ENCODE measurements around the gene RIMS4.
A peak's percentile ranks its signal among the peaks of the same experiment; 100 is the strongest.

Gene RIMS4

GRCh38 chr20:44805979-44806620 lies 4.2 kb downstream of the RIMS4 start:
- Histone ChIP-seq H3K36me3 (no peaks in the 10 kb centered on the region), H3K4me3 (no peak overlapping the region), H3K27me3 (peaks cover 0 to 17% (median 7%) of the 10 kb centered on the region in 11 experiments; a peak in 12 of 22 replicates), H3K4me1 (peaks cover 0 to 14% (median 6%) of the 10 kb centered on the region in 10 experiments; a peak in 11 of 20 replicates), H4K20me1 (no peaks in the 10 kb centered on the region), H3K9ac (no peak overlapping the region), H3K9me3 (replicated peaks in 1 of 11) (peaks cover 0 to 8% (median 0%) of the 10 kb centered on the region in 11 experiments; a peak in 3 of 22 replicates), H3K4me2 (peak overlapping the region in 1 of 11 experiments; percentile 59; a peak in 2 of 22 replicates), H3K27ac (no peak overlapping the region)
- TF ChIP-seq Cebpa-rat (IDR thresholded peaks at IDR 0.05): no peak

- no peaks in the 10 kb centered on the region for H3K36me3 ChIP-seq
- H3K4me2 ChIP-seq: peak overlapping the region in 5 of 11 experiments; percentile 21 to 59 (median 39); a peak in 7 of 22 replicates
- H3K27ac ChIP-seq: no peak overlapping the region
- no peaks in the 10 kb centered on the region for H4K20me1 ChIP-seq
- TF ChIP-seq Cebpa-rat (IDR thresholded peaks at IDR 0.05): no peak
- H3K4me3 ChIP-seq: no peak overlapping the region
- peaks cover 0 to 8% (median 0%) of the 10 kb centered on the region in 11 experiments; a peak in 2 of 22 replicates for H3K9me3 ChIP-seq (replicated peaks in 1 of 11)
- H3K27me3 ChIP-seq: peaks cover 0 to 17% (median 7%) of the 10 kb centered on the region in 11 experiments; a peak in 12 of 22 replicates
- peaks cover 0 to 16% (median 7%) of the 10 kb centered on the region in 10 experiments; a peak in 11 of 20 replicates for H3K4me1 ChIP-seq
- no peak overlapping the region for H3K9ac ChIP-seq
Observed at GRCh38 chr20:44805335-44805978, 4.9 kb downstream of the RIMS4 start.

GRCh38 chr20:44803383-44803941 lies 6.9 kb downstream of the RIMS4 start:
- Histone ChIP-seq H4K20me1 (no peaks in the 10 kb centered on the region; a peak in 1 of 22 replicates), H3K36me3 (no peaks in the 10 kb centered on the region), H3K4me2 (no peak overlapping the region; a peak in 1 of 22 replicates), H3K4me1 (peaks cover 0 to 16% (median 7%) of the 10 kb centered on the region in 10 experiments; a peak in 11 of 20 replicates), H3K27ac (no peak overlapping the region), H3K4me3 (no peak overlapping the region), H3K9ac (no peak overlapping the region), H3K27me3 (peaks cover 0 to 4% (median 0%) of the 10 kb centered on the region in 11 experiments; a peak in 2 of 22 replicates), H3K9me3 (replicated peaks in 1 of 11) (no peaks in the 10 kb centered on the region)
- no peak for TF ChIP-seq Cebpa-rat (IDR thresholded peaks at IDR 0.05)

DNA sequence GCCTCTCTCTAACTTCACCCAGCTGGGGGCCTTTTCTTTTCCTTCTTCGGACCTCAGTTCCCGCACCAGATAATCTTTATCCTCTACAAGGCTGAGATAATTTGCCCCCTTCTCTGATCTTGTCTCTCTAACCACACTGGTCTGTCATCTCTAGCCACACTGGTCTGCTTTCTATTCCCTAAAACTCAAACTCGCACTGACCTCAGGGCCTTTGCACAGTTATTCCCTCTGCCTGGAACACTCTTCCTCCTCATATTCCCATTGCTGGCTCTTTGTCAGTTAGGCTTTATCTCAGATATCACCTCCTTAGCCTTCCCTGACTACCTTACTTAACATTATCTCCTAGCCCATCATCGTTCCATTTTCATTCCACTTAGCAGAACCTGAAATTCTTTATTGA lies 7.6 kb downstream of the RIMS4 start:
- peaks cover 0 to 16% (median 7%) of the 10 kb centered on the region in 10 experiments; a peak in 11 of 20 replicates for H3K4me1 ChIP-seq
- H3K27me3 ChIP-seq: no peaks in the 10 kb centered on the region
- H3K4me3 ChIP-seq: no peak overlapping the region
- H4K20me1 ChIP-seq: no peaks in the 10 kb centered on the region; a peak in 1 of 22 replicates
- no peak for TF ChIP-seq Cebpa-rat (IDR thresholded peaks at IDR 0.05)
- H3K9me3 ChIP-seq (replicated peaks in 1 of 11): no peaks in the 10 kb centered on the region
- no peak overlapping the region for H3K9ac ChIP-seq
- H3K36me3 ChIP-seq: no peaks in the 10 kb centered on the region
- H3K4me2 ChIP-seq: no peak overlapping the region
- H3K27ac ChIP-seq: no peak overlapping the region

GRCh38 chr20:44800391-44801046 lies 9.8 kb downstream of the RIMS4 start:
- H3K9ac ChIP-seq: no peak overlapping the region

DNA sequence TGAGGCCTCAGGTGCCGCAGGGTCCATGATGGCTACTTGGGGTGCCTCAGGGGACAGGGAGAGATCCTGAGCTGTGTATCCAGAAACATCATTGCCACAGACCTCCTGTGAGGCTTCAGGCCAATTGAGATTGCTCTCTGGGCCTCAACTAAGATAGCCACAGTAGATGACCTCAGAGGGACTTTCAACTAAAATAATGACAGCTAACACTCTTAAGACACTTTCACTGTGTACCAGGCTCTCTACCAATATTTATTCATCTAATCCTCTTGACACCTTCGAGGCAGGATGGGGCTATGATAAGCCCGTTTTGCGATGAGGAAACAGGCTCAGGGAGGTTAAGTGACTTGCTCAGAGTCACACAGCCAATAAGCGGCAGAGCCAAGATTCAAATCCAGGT lies 10.7 kb downstream of the RIMS4 start:
- Histone ChIP-seq H3K9ac (no peak overlapping the region), H3K27me3 (no peaks in the 10 kb centered on the region), H3K4me3 (no peak overlapping the region), H3K27ac (no peak overlapping the region), H4K20me1 (no peaks in the 10 kb centered on the region; a peak in 1 of 22 replicates), H3K9me3 (replicated peaks in 1 of 11) (no peaks in the 10 kb centered on the region), H3K36me3 (no peaks in the 10 kb centered on the region), H3K4me2 (no peak overlapping the region), H3K4me1 (peaks cover 0 to 7% (median 5%) of the 10 kb centered on the region in 10 experiments; a peak in 7 of 20 replicates)
- TF ChIP-seq Cebpa-rat (IDR thresholded peaks at IDR 0.05): no peak

More at GRCh38 chr20:44800391-44801046, 9.8 kb downstream of the RIMS4 start:
- Histone ChIP-seq H3K4me1 (peaks cover 0 to 13% (median 6%) of the 10 kb centered on the region in 10 experiments; a peak in 11 of 20 replicates), H4K20me1 (no peaks in the 10 kb centered on the region; a peak in 1 of 22 replicates), H3K27me3 (no peaks in the 10 kb centered on the region), H3K9me3 (replicated peaks in 1 of 11) (no peaks in the 10 kb centered on the region), H3K27ac (no peak overlapping the region), H3K4me3 (no peak overlapping the region), H3K36me3 (no peaks in the 10 kb centered on the region), H3K4me2 (no peak overlapping the region)
- TF ChIP-seq Cebpa-rat (IDR thresholded peaks at IDR 0.05): no peak

- H3K27me3 ChIP-seq: no peaks in the 10 kb centered on the region
- H3K9ac ChIP-seq: no peak overlapping the region
- no peaks in the 10 kb centered on the region; a peak in 2 of 22 replicates for H4K20me1 ChIP-seq
- H3K4me3 ChIP-seq: no peak overlapping the region
- TF ChIP-seq Cebpa-rat (IDR thresholded peaks at IDR 0.05): no peak
- H3K36me3 ChIP-seq: no peaks in the 10 kb centered on the region
- no peaks in the 10 kb centered on the region for H3K9me3 ChIP-seq (replicated peaks in 1 of 11)
- H3K4me2 ChIP-seq: no peak overlapping the region
- peaks cover 0 to 17% (median 6%) of the 10 kb centered on the region in 10 experiments; a peak in 7 of 20 replicates for H3K4me1 ChIP-seq
- no peak overlapping the region for H3K27ac ChIP-seq
Observed at GRCh38 chr20:44796758-44797457, 13.4 kb downstream of the RIMS4 start.

DNA sequence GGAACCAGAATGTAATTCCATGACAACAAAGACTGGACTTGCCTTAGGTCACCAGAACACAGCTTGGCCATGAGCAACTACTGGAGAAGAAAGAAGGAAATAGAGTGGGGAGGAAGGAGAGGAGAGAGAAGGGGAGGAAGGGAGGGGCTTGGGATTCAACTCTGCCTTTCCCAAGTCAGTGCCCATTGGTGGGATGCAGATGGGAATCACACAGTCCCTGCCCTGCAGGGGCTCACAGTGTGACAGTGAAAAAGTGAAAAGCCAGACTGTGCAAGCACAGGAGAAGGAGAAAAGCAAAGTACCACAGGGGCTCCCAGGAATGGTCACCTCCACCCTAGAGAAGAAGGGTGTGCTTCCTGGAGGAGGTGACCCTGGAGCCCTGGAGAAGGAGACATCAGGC lies 14.0 kb downstream of the RIMS4 start:
- Histone ChIP-seq H4K20me1 (no peaks in the 10 kb centered on the region; a peak in 2 of 22 replicates), H3K27me3 (no peaks in the 10 kb centered on the region), H3K4me1 (peaks cover 0 to 14% (median 3%) of the 10 kb centered on the region in 10 experiments; a peak in 7 of 20 replicates), H3K4me3 (no peak overlapping the region), H3K9me3 (replicated peaks in 1 of 11) (no peaks in the 10 kb centered on the region), H3K4me2 (no peak overlapping the region), H3K9ac (no peak overlapping the region), H3K27ac (no peak overlapping the region), H3K36me3 (no peaks in the 10 kb centered on the region)
- no peak for TF ChIP-seq Cebpa-rat (IDR thresholded peaks at IDR 0.05)
